GM21723 (cell line): Measurements from ENCODE around the gene AMPD2.
"Not testable (repeated sequence)": the region's sequence is repeated elsewhere in the genome, so short reads cannot be mapped to it uniquely, and the experiment has no call there.

ENCODE experiments used
- ATAC-seq: cut with Tn5 transposase; IDR thresholded peaks from one replicate; pipeline ENCODE4 v1.9.1; 2021; ENCODE audit warnings: mild to moderate bottlenecking, moderate library complexity; ENCODE audit not compliant: unreplicated experiment

The AMPD2 gene

GRCh38 chr1:109676683-109677381, 57.2 kb downstream of the AMPD2 start:
- ATAC-seq = not testable (repeated sequence)

- no peak for ATAC-seq
Measured at GRCh38 chr1:109677459-109677858, 57.8 kb downstream of the AMPD2 start.

GRCh38 chr1:109678637-109679036, 59.0 kb downstream of the AMPD2 start:
- ATAC-seq = not testable (repeated sequence)
